Measurements from ENCODE around the gene CCDC88B. TPM values are rescaled to one million over a fixed set of nuclear protein-coding genes. Genes with fewer than 3 reads are reported as not detected.

The CCDC88B gene
- total RNA-seq, 1 experiment from 2014 or later = 14.7 TPM

GRCh38 chr11:64305691-64306562 lies 34.1 kb upstream of the CCDC88B start (continued):
- TF ChIP-seq ATF3 (IDR thresholded peaks at IDR 0.05) = no peak
- no peak for TF ChIP-seq EZH2phosphoT487 (IDR thresholded peaks at IDR 0.05; ENCODE audit: borderline replicate concordance)
- no peak for TF ChIP-seq TCF7L2 (IDR thresholded peaks at IDR 0.05; ENCODE audit: borderline replicate concordance, extremely low read depth, insufficient read depth, insufficient read length)
- no peak for TF ChIP-seq ELF1 (IDR thresholded peaks at IDR 0.05; ENCODE audit: borderline replicate concordance, low read depth)
- no peak for TF ChIP-seq CBX3 (IDR thresholded peaks at IDR 0.05; ENCODE audit: low read depth)

GRCh38 chr11:64306563-64306875 lies 33.5 kb upstream of the CCDC88B start:
- ChIA-PET CTCF (interaction anchor here (1.0 to 1.6 kb wide), 2 partner anchors 11 to 25 kb away, joined by 3 to 5 read pairs; partner anchors contain the start of genes PRDX5 and TRMT112), RAD21 (ENCODE audit: low non-redundant PET in 1 of 2, low total read pairs in 2 of 2, uncharacterized antibody in 2 of 2, unreplicated experiment in 2 of 2) (no interaction called here), POLR2A (interaction anchor here (0.7 to 5.5 kb wide), 3 partner anchors 11 to 66 kb away, joined by 3 to 30 read pairs (median 4); partner anchors contain the start of genes PRDX5 and TRMT112)
- Histone ChIP-seq H3K36me3 (ENCODE audit: control insufficient read depth in 1 of 2, insufficient read depth in 2 of 2, low read length in 2 of 2) (peaks cover 0 to 8% of the 10 kb centered on the region in 2 experiments; a peak in 1 of 4 replicates), H3K79me2 (ENCODE audit: insufficient read depth, low read length) (peaks cover 37% of the 10 kb centered on the region), H3K4me2 (ENCODE audit: low read length) (peak overlapping the region; percentile 98), H3K4me3 (replicated peaks in 1 of 2; ENCODE audit: low read depth in 1 of 2, low read length in 2 of 2) (peak overlapping the region; percentile 67 to 81), H3K27me3 (ENCODE audit: insufficient read depth, low read length) (no peaks in the 10 kb centered on the region), H4K20me1 (ENCODE audit: insufficient read depth) (no peaks in the 10 kb centered on the region), H3K9me3 (ENCODE audit: control insufficient read depth in 1 of 2, insufficient read depth in 1 of 2, low read depth in 1 of 2, low read length in 2 of 2) (no peaks in the 10 kb centered on the region), H3K9ac (ENCODE audit: low read length) (peak overlapping the region; percentile 92), H3K9me2 (ENCODE audit: insufficient read depth) (no peaks in the 10 kb centered on the region), H3K27ac (ENCODE audit: low read depth, low read length) (peak overlapping the region; percentile 96), H2AFZ (ENCODE audit: low read depth, low read length, poor library complexity, severe bottlenecking) (no peak overlapping the region), H3K4me1 (ENCODE audit: control insufficient read depth in 1 of 2, insufficient read depth in 2 of 2, low read length in 2 of 2) (peaks cover 12 to 42% of the 10 kb centered on the region in 2 experiments; a peak in 3 of 4 replicates)
- BruUV-seq (replicated peaks) = TSS peak; percentile 73
- TF ChIP-seq, protein P1, sequence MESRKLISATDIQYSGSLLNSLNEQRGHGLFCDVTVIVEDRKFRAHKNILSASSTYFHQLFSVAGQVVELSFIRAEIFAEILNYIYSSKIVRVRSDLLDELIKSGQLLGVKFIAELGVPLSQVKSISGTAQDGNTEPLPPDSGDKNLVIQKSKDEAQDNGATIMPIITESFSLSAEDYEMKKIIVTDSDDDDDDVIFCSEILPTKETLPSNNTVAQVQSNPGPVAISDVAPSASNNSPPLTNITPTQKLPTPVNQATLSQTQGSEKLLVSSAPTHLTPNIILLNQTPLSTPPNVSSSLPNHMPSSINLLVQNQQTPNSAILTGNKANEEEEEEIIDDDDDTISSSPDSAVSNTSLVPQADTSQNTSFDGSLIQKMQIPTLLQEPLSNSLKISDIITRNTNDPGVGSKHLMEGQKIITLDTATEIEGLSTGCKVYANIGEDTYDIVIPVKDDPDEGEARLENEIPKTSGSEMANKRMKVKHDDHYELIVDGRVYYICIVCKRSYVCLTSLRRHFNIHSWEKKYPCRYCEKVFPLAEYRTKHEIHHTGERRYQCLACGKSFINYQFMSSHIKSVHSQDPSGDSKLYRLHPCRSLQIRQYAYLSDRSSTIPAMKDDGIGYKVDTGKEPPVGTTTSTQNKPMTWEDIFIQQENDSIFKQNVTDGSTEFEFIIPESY (IDR thresholded peaks at IDR 0.05; ENCODE audit: extremely low read depth, insufficient replicate concordance, low read length) = no peak
- TF ChIP-seq SIN3A (IDR thresholded peaks at IDR 0.05; ENCODE audit: low read depth) = no peak
- TF ChIP-seq ZNF274 (IDR thresholded peaks at IDR 0.05; ENCODE audit: low read depth, low read length) = no peak
- TF ChIP-seq POLR2AphosphoS5 (IDR thresholded peaks at IDR 0.05; ENCODE audit: low read depth, low read length) = no peak
- TF ChIP-seq TCF7L2 (IDR thresholded peaks at IDR 0.05; ENCODE audit: borderline replicate concordance, extremely low read depth, insufficient read depth, insufficient read length) = no peak
- TF ChIP-seq CEBPB (IDR thresholded peaks at IDR 0.05; ENCODE audit: low read depth) = no peak
- TF ChIP-seq RAD21 (IDR thresholded peaks at IDR 0.05; ENCODE audit: low read depth) = no peak
- no peak for TF ChIP-seq ATF3 (IDR thresholded peaks at IDR 0.05)
- intact Hi-C loops (cut with micrococcal nuclease) = loop anchor here (5.0 kb wide), 1 partner anchor 36 kb away; the partner anchor contains the start of gene CCDC88B
- ATAC-seq (no peak), DNase-seq (ENCODE audit: low read depth, low spot score) (no peak)

All from HCT116 (cell line).